Embryonic facial prominence (tissue), 1 donor: ENCODE measurements around the gene LARGE1.
"Not testable (repeated sequence)": the region's sequence is repeated elsewhere in the genome, so short reads cannot be mapped to it uniquely, and the experiment has no call there.

Source experiments
- DNase-seq: peaks from one replicate; pipeline ENCODE4 v3.0.0-alpha.2; 2016; ENCODE audit errors: extremely low spot score

LARGE1 gene

GRCh38 chr22:33476716-33477115 lies 443.6 kb downstream of the LARGE1 start:
- no peak for DNase-seq

DNA sequence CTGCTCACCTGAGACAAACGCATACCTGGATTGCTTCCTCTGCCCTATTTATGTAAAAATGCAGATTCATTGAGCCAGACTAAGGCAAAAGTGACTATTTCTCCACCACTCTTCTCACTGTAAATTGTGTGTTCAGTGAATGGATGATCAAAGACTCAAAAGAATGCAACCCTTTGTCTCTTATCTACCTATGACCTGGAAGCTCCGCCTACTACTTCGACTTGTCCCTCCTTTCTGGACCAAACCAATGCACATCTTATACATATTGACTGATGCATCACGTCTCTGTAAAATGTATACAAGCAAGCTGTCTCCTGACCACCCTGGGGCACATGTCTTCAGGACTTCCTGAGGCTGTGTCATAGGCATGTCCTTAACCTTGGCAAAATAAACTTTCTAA lies 444.1 kb downstream of the LARGE1 start:
- DNase-seq, result no peak

DNA sequence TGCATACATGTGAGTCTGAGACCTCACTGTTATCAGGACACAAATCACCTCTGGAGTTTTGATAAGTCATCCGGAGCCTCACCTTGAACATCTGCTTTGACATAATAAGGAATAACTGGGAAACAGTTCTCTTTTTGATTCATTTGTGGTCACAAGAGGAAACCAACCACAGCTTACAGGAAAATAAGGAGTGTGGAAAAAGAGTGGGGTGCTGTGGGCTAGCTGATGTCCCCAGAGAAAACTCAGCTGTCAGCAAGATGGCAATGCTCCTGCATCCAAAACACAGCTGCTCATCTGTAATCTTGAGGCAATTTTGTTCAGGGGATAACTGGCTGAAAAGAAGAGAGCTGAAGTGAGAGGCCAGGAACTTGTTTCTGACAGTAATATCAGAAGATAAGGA lies 445.7 kb downstream of the LARGE1 start:
- no peak for DNase-seq

DNA sequence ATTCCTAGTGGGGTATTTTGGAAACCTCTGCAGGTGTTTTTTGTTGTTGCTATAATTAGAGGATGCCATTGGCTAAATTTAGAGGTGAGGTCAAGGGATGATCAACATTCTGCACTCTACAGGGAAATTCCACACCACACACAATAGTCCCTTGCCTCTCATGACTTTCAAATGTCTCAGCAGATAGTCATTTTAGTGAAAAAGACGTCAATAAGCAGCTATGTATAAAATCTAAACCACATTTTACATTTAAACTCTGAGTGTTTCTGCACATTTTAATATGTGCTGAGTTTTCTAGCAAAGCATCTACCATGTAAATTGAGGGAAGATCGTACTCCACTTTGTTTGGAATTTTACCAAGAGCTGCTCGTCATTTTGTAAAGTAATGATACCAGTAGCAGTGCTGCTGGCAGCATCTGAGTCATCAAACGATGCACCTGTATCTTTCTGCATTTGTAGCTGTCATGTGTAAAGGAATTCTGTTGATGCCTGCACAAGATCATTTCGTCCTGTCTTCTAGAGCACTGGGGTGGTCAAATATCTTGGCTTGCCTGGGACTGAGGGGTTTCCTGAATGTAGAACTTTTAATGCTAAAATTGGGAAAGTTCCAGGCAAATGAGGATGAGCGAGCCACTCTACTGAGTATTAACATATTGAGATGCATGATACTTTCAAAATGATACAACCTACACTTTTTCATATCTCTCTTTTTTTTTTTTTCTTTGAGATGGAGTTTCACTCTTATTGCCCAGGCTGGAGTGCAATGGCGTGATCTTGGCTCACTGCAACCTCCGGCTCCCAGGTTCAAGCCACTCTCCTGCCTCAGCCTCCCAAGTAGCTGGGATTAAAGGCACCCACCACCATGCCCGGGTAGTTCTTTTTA lies 447.6 kb downstream of the LARGE1 start:
- DNase-seq, result no peak

- DNase-seq, result no peak
Measured at GRCh38 chr22:33470456-33470855, 449.8 kb downstream of the LARGE1 start.

GRCh38 chr22:33467620-33468095 lies 452.6 kb downstream of the LARGE1 start:
- DNase-seq, result no peak

DNA sequence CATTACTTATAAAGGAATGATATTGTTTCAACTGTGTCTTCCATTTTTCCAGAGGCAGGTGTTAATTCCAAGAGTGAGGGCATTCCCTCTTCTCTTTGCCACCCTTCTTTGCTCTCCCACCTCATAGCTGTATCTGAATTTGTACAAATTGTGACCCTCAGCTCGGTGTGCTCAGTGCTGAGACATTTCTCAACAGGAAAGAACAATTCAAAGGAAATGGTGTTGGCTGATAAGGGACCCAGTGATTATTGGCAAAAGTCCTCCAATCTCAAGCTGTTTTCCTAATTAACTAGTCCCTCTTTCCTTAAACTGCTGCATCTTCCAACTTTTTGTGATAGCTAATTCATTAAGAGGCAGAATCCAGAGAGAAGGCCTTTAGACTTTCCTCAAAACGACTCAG lies 453.2 kb downstream of the LARGE1 start:
- no peak for DNase-seq

GRCh38 chr22:33465554-33465953 lies 454.7 kb downstream of the LARGE1 start:
- DNase-seq, result no peak

DNA sequence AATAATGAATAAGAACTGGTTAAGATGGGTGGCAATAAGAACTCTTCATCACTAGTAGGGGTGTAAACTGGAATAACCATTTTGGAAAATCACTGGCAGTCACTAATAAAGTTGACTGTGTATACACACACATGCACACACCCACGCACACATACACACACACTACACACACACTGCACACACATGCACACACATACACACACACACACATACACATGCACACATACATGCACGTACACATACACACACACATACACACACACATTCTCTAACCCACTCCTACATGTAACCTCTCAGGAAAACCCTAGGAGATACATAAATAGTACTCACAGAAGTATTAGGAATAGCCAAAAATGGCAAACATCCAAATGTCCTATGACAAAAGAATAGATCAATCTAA lies 455.6 kb downstream of the LARGE1 start:
- no peak for DNase-seq

DNA sequence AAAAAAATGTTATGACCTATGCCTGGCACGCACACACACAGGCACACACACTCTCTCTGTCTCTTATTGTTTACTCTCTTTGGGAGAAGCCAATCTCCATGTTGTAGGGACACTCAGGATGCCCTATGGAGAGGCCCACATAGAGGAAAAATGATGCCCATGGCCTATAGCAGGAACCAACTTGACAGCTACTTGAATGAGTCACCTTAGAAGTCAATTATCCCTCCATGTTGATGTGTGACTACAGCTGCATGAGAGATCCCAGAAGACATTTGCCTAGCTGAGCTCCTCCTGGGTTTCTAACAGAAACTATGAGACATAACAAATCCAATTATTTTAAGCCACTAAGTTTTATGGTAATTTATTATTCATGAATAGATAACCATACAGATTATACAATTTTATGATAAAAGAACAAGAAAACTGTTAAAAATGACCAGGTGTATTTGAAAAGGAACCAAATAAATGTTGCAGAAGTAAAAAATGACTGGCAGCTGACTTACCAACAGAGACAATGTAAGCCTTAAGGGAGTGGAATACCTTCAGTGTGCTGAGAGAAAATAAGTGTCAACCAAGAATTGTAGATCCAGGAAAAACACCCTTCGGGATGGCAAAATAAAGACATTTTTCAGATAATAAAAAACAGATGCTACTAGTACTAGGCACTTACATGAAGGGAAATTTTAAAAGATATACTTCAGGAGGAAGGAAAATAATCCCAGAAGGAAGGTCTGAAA lies 458.4 kb downstream of the LARGE1 start:
- DNase-seq, result no peak

DNA sequence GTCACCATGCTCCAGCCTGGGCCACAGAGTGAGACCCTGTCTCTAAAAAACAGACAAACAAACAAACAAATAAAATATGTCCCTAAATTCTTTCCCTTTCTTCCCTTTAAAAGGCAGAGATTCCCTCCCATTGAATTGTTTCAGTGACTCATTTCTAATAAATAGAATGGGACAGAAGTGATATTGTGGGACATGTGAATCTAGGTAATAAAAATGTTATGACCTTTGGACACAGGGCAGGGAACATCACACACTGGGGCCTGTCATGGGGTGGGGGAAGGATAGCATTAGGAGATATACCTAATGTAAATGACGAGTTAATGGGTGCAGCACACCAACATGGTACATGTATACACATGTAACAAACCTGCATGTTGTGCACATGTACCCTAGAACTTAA lies 459.0 kb downstream of the LARGE1 start:
- not testable (repeated sequence) for DNase-seq

DNA sequence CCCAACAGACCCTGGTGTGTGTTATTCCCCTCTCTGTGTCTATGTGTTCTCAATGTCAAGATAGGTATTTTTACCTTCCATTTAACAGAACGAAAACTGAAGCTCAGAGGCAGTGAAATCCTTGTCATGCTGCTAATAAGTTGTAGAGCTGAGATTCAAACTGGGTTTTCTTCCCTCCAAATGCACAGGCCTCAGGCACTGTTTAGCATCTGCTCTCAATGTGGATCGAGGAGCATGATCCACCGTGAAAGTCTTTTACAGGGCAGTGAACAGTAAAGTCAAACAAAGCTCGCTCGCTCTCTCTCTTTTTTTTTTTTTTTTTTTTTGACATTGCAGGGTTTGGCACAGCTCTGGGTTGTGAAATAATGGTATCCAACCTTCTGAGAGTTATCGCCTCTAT lies 461.1 kb downstream of the LARGE1 start:
- DNase-seq, result no peak

GRCh38 chr22:33456511-33456910 lies 463.8 kb downstream of the LARGE1 start:
- no peak for DNase-seq

DNA sequence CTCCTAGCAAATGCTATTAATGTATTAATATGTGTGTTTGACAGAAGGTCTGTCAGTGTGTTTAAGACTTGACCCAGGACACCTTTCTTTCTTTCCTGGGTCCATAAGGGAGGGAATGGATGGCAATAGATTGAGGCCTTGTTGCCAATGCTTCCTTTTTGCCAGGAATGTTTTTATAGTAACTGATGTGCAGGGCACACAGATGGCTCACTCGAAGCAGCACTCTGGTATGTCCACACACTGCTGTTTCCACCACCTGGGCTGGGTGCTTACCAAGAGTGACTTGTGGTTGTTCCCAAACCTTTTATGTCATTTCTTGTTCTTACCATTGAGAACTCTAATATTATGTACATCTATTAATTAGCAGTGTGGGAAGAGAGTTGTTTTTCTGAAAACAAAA lies 465.2 kb downstream of the LARGE1 start:
- no peak for DNase-seq

- DNase-seq, result no peak
Measured at GRCh38 chr22:33451866-33452469, 468.3 kb downstream of the LARGE1 start.

- DNase-seq, result no peak
Measured at GRCh38 chr22:33450756-33451155, 469.5 kb downstream of the LARGE1 start.

GRCh38 chr22:33447733-33448132 lies 472.5 kb downstream of the LARGE1 start:
- DNase-seq, result no peak

DNA sequence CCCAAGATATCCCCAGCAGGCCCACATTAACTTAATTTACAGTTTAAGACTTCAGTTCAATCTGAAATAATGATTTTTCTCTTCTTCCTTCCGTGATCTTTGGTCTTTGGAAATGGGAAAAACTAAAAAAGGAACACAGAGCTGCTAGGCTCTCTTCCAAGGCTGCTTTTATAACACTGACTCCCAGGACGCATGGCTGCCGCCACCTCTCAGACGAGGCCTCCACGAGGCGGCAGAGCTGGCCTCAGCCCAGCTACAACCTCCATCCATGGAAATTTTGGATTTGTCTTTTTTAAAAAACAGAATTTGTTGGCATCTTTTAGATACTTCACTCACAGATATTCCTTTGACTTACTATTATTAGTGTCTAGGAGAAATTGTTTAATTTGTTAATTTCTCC lies 476.6 kb downstream of the LARGE1 start:
- DNase-seq, result no peak

DNA sequence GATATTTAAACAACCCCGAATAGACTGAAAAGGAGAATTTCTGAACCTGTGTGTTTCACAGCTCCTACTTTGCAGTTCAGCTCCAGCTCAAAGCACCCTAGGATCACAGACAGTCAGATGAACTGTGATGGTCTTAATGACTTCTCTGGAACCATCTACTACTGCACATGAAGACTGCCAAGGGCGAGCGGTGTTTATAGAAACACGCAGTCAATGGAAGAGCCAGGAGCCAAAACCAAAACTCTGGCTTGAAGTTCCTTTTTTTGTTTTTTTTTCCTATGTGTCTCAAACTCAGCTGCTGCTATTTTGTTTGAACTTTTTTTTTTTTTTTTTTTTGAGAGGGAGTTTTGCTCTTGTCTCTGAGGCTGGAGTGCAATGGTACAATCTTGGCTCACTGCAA lies 479.5 kb downstream of the LARGE1 start:
- DNase-seq, result no peak

GRCh38 chr22:33438273-33438672 lies 482.0 kb downstream of the LARGE1 start:
- DNase-seq, result no peak

DNA sequence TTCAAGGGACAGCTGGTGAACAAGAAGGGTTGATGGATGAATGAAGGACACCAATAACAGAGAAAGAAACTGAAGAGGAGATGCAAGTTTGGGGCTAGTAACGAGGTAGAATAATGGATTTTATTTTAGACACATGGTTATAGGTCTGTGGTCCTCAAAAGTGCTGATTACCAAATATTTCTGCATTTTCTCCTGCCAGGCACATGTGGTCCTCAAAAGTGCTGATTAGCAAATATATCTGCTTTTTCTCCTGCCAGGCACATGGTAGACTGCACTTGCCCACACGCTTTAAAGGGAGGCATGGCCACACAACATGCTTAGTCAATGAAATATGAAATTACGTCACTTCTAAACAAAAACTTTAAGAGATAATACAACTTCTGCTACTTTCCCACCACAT lies 489.0 kb downstream of the LARGE1 start:
- DNase-seq, result no peak

DNA sequence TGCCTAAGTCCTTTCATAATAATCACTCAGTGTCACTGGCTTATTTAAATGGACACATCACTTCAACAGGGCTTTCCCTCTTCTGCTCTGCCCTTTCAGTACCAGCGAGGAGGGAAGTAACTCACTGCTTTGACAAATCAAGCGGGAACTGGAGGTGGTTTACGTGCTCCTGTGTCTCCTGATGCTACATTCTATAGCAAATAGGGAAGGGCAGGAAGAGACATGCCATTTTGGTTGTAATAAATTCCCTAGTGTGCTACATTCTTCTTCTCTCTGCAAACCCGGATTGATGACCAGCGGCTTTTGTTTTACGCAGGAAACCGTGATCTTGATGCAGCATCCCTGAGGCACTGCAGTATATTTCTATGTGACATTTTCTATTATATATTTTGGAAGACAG lies 491.0 kb downstream of the LARGE1 start:
- no peak for DNase-seq

DNA sequence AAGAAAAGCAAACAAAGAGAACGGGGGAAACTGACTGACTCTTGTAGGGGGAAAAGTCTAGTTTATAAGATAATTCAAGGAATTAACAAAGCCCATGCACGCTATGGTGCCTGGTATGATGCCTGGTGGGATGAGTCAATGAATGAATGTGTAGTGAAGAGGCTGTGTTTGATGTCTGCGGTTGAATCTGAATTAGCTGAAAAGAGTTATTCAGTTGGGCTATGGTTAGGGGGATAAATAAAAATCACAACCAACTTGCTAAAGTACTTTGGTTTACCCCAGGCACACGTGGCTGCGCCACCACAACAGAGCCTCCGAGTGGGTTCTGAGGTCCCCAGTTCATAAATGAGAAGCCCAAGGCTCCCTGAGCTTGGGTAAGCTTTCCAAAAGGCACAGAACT lies 492.8 kb downstream of the LARGE1 start:
- DNase-seq, result no peak
